Body of pancreas (tissue), 4 donors: ENCODE measurements around the gene NSG1. TPM values are rescaled to one million over a fixed set of nuclear protein-coding genes. Genes with fewer than 3 reads are reported as not detected.
A peak's percentile ranks its signal among the peaks of the same experiment; 100 is the strongest.

Experiments
- ATAC-seq: fragments of 150-250 bp; one replicate; pipeline ENCODE4 v1.9.1; 2016
- DNase-seq, 4 donors: peaks; one replicate each; pipeline ENCODE4 v3.0.0-alpha.2; 2019
- H3K27ac ChIP-seq, 4 donors: fragments of 200-600 bp; sonication (generic); 1 replicate in 3 of 4; 2 replicates in 1 of 4; pipeline versions ENCODE4 v1.5.1 to v1.6.1; 2016 to 2019; ENCODE audit warnings: mild to moderate bottlenecking in 1 of 4, mixed read lengths in 1 of 4, moderate library complexity in 1 of 4
- H3K27me3 ChIP-seq, 2 donors: fragments of 200-600 bp; sonication (generic); one replicate each; pipeline ENCODE4 v1.6.0; 2016; ENCODE audit warnings: mild to moderate bottlenecking in 1 of 2
- H3K36me3 ChIP-seq, 2 donors: fragments of 200-600 bp; sonication (generic); replicated peaks in 1 of 2; 2 replicates each; pipeline ENCODE4 v1.5.1; 2016; ENCODE audit warnings: low read depth in 2 of 2; ENCODE audit not compliant: insufficient read depth in 1 of 2
- H3K4me1 ChIP-seq: fragments of 200-600 bp; sonication (generic); one replicate; pipeline ENCODE4 v1.6.0; 2016
- H3K4me3 ChIP-seq, 2 donors: fragments of 200-600 bp; sonication (generic); 1 replicate in 1 of 2; 2 replicates in 1 of 2; pipeline ENCODE4 v1.5.1; 2016 to 2019
- H3K9me3 ChIP-seq, 3 donors: fragments of 200-600 bp; sonication (generic); 1 replicate in 2 of 3; 2 replicates in 1 of 3; pipeline ENCODE4 v1.5.1; 2016
- CTCF ChIP-seq, 7 experiments: fragments of 450-650 bp in 4 of 7; fragments of 200-600 bp in 3 of 7; sonication (generic) in 3 of 7; IDR thresholded peaks; one replicate each; pipeline ENCODE4 v1.5.1; 2016 to 2019; ENCODE audit warnings: antibody characterized with exemption in 7 of 7
- POLR2A ChIP-seq, 3 donors: fragments of 450-650 bp; IDR thresholded peaks; one replicate each; pipeline ENCODE4 v1.6.1; 2016; ENCODE audit warnings: antibody characterized with exemption in 3 of 3, mild to moderate bottlenecking in 2 of 3
- WGBS, 2 donors: methylation state at CpG; one replicate each; pipeline ENCODE4 v1.1.5; 2017; 5-methylcytosine and 5-hydroxymethylcytosine counted together
- intact Hi-C: fragments of 100-400 bp; cut with DNase I; formaldehyde crosslinking; loops from one replicate; pipeline ENCODE4 v1.15.1; 2023
- total RNA-seq, 2 donors: library from RNA; depleted of rRNA; stranded (reverse); fragments of >200 nt; gene quantifications; one replicate each; pipeline ENCODE4 v1.1.0, GENCODE V29; 2016

Gene NSG1, protein sequence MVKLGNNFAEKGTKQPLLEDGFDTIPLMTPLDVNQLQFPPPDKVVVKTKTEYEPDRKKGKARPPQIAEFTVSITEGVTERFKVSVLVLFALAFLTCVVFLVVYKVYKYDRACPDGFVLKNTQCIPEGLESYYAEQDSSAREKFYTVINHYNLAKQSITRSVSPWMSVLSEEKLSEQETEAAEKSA
- total RNA-seq, result 1 to 10 TPM in 1 of 2 donors, under 1 TPM in 1; 0.78 to 1.3 TPM

DNA sequence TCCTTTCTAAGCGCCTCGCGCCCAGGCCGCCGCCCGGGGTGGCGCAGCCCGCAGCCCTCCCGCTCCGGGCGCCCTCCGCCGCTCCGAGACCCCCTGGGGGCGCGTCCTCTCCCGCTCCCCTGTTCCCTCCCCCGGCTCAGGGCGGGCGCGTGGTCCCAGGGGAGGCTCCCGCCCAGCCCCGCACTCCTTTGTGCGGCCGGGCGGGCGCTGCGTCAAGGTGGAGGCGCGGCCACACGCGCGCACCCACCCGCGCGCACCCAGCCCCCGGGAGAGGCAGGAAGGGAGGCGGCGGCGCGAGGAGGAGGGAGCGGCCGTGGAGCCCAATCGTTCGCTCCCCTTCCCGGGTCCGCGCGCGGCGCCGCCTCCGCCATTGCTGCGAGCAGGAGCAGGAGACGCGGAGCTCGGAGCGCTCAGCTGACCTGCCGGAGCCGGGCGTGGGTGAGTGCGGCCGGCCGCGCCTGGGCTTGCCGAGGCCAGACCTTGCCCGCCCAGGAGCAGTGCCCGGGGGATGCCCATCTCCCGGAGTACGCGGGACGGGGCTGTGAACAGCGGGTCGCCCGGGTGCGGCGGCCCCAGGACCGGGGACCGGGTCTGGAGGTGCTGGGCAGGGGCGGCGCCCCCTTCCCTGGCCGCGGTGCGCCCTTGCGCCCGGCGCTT is at the start of gene NSG1:
TSS of gene NSG1 (plus strand) at position 367 of the 657 bp plus-strand sequence. CDS start 528 bp downstream, outside the sequence.
- no peak within 1 kb of the TSS for H3K4me3 ChIP-seq
- intact Hi-C loops, result no loop called here

DNA sequence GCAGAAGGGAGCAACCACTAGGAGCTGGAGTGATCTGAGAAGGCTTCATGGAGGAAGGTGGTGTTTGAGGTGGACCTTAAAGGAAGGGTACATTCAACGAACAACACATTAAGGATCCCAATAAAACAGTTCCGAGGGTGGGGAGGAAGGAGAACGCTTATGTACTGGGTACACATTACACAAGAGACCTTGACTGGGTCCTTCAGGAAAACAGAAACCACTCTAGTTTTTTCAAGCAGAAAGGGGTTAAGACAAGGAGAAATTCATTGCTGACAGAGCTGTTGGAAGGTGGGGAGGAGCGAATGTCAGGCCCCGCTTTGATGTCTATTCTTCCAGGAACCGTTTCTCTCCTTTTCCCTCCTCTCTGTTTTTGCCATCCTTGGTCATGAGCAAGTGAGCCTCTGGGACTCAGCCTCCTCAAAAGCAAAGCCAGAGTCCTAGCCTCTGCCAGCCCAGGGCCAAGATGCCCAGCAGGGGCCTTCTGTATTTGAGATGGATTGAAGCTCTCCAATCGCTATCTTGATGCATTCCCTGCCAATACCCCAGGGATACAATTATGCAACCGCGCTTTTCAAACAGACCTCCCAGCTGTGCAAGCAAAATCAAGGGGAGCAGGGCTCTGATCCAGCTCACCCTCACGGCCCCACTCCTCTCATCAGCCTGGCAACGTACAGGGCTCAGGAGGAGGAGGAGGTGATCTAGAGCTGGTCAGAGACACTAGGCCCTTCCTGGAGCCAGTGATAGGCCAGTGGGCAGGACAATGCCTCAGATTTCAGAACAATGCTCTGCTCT is 48.5 kb upstream of the NSG1 start:
- intact Hi-C loops, result no loop called here
- Histone ChIP-seq H3K9me3 (no peaks in the 10 kb centered on the region), H3K4me3 (no peak overlapping the region), H3K36me3 (no peaks in the 10 kb centered on the region), H3K27me3 (no peaks in the 10 kb centered on the region), H3K4me1 (no peaks in the 10 kb centered on the region), H3K27ac (no peak overlapping the region)
- no peak for ATAC-seq
- WGBS, 2 donors, result 43 to 46% methylated on average over 9 to 11 of the region's 11 CpGs
- no peak for DNase-seq
- no peak for TF ChIP-seq CTCF (IDR thresholded peaks at IDR 0.05)
- no peak for TF ChIP-seq POLR2A (IDR thresholded peaks at IDR 0.05)

More for the DNA sequence above, at the start of gene NSG1:
- H3K36me3 ChIP-seq, result no peaks in the 10 kb centered on the region
- 1% methylated on average over 71 of the region's 87 CpGs; no CpG with 5 or more reads in 1 of the 2 donors for WGBS, 2 donors
- no peaks in the 10 kb centered on the region for H3K9me3 ChIP-seq
- peak in 1 of 4 donors; percentile 25 for DNase-seq
- no peaks in the 10 kb centered on the region for H3K27me3 ChIP-seq
- TF ChIP-seq POLR2A (IDR thresholded peaks at IDR 0.05), result no peak
- TF ChIP-seq CTCF (IDR thresholded peaks at IDR 0.05), result no peak
- no peak within 1 kb of the TSS for H3K27ac ChIP-seq
- H3K4me1 ChIP-seq, result peaks cover 22% of the 10 kb centered on the region
- ATAC-seq, result no peak

GRCh38 chr4:4339504-4340085 is 47.3 kb upstream of the NSG1 start:
- H3K36me3 ChIP-seq, result no peaks in the 10 kb centered on the region
- no peaks in the 10 kb centered on the region for H3K9me3 ChIP-seq
- 30 to 49% methylated on average over 19 to 21 of the region's 21 CpGs for WGBS, 2 donors
- H3K27me3 ChIP-seq, result no peaks in the 10 kb centered on the region
- no peak overlapping the region for H3K27ac ChIP-seq
- no peak for TF ChIP-seq CTCF (IDR thresholded peaks at IDR 0.05)
- no peak for TF ChIP-seq POLR2A (IDR thresholded peaks at IDR 0.05)
- H3K4me3 ChIP-seq, result no peak overlapping the region
- no peaks in the 10 kb centered on the region for H3K4me1 ChIP-seq
- intact Hi-C loops, result no loop called here
- ATAC-seq (no peak), DNase-seq (no peak)

DNA sequence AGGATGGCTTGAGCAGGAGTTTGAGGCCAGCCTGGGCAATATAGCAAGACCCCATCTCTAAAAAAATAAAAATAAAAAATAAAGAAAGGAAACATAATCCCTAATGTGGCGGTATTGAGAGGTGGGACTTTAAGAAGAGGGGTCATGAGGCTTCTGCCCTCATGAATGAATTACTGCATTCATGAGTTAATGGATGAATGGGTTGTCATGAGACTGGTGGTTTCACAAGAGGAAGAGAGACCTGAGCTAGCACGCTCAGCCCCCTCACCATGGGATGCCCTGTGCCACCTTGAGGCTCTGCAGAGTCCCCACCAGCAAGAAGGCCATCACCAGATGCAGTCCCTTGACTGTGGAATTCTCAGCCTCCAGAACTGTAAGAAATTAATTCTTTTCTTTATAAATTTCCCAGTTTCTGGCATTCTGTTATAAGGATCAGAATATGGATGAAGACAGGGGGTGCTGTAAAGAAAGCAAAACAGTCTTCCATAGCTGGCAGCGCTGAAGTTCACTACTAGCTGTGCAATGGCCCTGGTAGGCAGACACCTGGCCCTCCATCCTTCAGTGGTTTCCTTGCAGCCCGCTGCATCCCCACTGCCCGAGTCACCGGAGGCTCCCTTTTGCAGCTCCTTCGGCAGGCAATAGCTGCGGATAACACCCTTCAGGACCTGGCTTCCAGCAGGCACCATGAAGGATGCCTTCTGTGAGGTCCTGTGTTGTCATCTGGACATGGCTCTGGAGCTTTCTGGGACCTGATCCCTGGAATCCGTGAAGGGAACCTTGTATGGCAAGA is 44.8 kb upstream of the NSG1 start:
- Histone ChIP-seq H3K27ac (no peak overlapping the region), H3K4me1 (no peaks in the 10 kb centered on the region), H3K4me3 (no peak overlapping the region), H3K27me3 (no peaks in the 10 kb centered on the region), H3K36me3 (no peaks in the 10 kb centered on the region), H3K9me3 (no peaks in the 10 kb centered on the region)
- no peak for ATAC-seq
- no peak for DNase-seq
- TF ChIP-seq CTCF (IDR thresholded peaks at IDR 0.05), result no peak
- no peak for TF ChIP-seq POLR2A (IDR thresholded peaks at IDR 0.05)
- intact Hi-C loops, result no loop called here
- WGBS, 2 donors, result 76 to 82% methylated on average over 9 of the region's 9 CpGs
